SIG-M5 treated with dmso at 0.1 percent for 504 hours (cell line): Measurements from ENCODE around the gene OR8A1.
"Not testable (repeated sequence)": the region's sequence is repeated elsewhere in the genome, so short reads cannot be mapped to it uniquely, and the experiment has no call there.

Experiments
- DNase-seq: peaks from one replicate; lab custom pipeline; 2025; ENCODE audit not compliant: unreplicated experiment; lab: John Stamatoyannopoulos, UW

Gene OR8A1

DNA sequence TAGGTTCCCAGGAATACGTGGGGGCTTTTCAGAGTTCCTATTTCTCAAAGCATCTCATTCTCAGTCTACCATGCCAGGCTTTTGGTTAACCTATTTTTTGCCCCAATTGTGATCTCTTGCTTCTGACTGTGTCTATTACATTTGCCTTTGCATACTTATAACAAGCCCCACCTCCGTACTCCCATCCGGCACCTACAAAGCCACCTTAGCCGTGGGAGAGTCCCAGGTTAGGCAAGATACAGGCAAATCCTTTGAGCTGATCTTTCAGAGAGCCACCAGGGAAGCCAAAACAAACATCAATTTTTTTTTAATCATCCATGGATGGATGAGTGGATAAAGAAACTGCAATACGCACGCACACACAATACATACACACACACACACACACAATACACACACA, 22.8 kb downstream of the OR8A1 start:
- no peak for DNase-seq

DNA sequence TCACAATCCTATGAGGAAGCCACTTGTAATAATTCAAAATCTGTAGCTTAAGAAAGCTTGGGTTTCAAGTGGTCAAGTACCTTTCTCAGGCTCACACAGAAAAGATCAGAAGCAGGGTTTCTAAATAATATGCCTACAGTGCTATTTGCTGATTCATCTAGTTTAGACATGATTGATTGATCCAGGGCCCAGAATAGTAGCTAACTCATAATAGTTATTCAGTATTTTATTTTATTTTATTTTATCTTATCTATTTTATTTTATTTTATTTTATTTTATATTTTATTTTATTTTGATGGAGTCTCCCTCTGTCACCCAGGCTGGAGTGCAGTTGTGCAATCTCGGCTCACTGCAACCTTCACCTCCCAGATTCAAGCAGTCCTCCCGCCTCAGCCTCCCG, 25.5 kb downstream of the OR8A1 start:
- no peak for DNase-seq

GRCh38 chr11:124597626-124598025, 27.8 kb downstream of the OR8A1 start:
- DNase-seq = no peak

- DNase-seq = no peak
These were observed 31.0 kb downstream of the OR8A1 start for GRCh38 chr11:124600621-124601320.

- DNase-seq = no peak
These were observed 32.4 kb downstream of the OR8A1 start for GRCh38 chr11:124602193-124602592.

- DNase-seq = not testable (repeated sequence)
These were observed 32.9 kb downstream of the OR8A1 start for GRCh38 chr11:124602723-124603122.

GRCh38 chr11:124605719-124606118, 35.9 kb downstream of the OR8A1 start:
- DNase-seq = peak; percentile 61

GRCh38 chr11:124608147-124608546, 38.4 kb downstream of the OR8A1 start:
- no peak for DNase-seq

- DNase-seq = no peak
These were observed 40.5 kb downstream of the OR8A1 start for GRCh38 chr11:124610295-124610694.

DNA sequence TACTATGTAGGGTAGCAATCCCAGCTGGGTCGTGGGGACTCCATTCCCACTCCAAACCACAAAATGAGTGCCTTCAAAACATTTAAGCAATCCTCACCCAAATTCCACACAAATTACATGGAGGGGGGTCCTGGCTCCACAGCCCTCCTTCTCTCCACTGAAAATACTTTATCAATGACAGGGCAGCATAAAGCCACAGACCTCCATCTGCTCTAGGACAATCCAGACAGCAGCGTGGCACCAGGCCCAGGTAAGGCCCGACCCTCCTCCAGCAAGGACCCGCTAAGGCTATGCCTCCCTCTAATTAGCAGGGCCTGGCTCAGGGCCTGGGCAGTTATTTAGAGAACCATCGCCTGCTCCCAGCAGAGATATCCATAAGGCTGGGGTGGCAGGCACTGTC, 41.3 kb downstream of the OR8A1 start, which contains the start of gene PANX3:
PANX3 (plus strand) TSS at position 365 of the 400 bp plus-strand sequence. CDS start 129 bp downstream, outside the sequence.
- no peak for DNase-seq

DNA sequence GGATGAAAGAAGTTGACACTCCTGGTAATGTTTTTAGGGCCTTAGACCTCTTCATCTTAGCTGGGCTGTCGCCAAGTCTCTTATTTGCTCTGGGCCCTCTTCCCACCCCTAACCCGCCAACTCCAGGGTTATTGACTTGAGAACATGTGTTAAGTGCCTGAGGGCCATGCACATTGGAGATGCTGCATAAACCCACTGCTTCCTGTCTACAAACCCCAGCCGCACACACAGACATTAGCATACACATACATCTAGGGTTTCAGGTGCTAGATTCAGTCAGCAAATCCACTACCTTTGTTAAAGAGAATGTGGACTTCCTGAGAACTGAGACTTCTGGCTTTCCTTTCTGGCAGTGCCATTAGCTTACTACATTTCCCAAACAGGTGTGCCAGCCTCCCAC, 42.2 kb downstream of the OR8A1 start:
- no peak for DNase-seq

GRCh38 chr11:124612567-124613246, 42.9 kb downstream of the OR8A1 start:
- DNase-seq = no peak

- DNase-seq = no peak
These were observed 49.1 kb downstream of the OR8A1 start for GRCh38 chr11:124618863-124619262.
